Psoas muscle (tissue), 8 donors: ENCODE results near the gene G6PC2. TPM values are rescaled to one million over a fixed set of nuclear protein-coding genes. Genes with fewer than 3 reads are reported as not detected.

Experiments
- ATAC-seq, 4 donors: fragments of 200-7000 bp; cut with Tn5 transposase; one replicate each; pipeline ENCODE4 v1.9.1; 2020; ENCODE audit warnings: moderate library complexity in 3 of 4, mild to moderate bottlenecking in 2 of 4
- DNase-seq, 2 donors: peaks; one replicate each; pipeline ENCODE4 v3.0.0-alpha.2; 2020
- H3K27ac ChIP-seq: fragments of 200-600 bp; one replicate; pipeline ENCODE4 v1.8.0; 2022
- H3K27me3 ChIP-seq, 3 donors: fragments of 200-600 bp in 1 of 3; one replicate each; pipeline versions ENCODE4 v1.6.1 to v1.8.0; 2013 to 2022; ENCODE audit warnings: low read length in 2 of 3, mild to moderate bottlenecking in 2 of 3, moderate library complexity in 1 of 3; ENCODE audit not compliant: insufficient read depth in 3 of 3
- H3K36me3 ChIP-seq, 2 donors: fragments of 200-600 bp in 1 of 2; one replicate each; pipeline versions ENCODE4 v1.6.1 to v1.8.0; 2013 to 2022; ENCODE audit warnings: low read depth in 1 of 2, mild to moderate bottlenecking in 1 of 2, moderate library complexity in 1 of 2; ENCODE audit not compliant: insufficient read depth in 1 of 2
- H3K4me1 ChIP-seq: fragments of 200-600 bp; one replicate; pipeline ENCODE4 v1.8.0; 2022
- H3K4me3 ChIP-seq: fragments of 200-600 bp; one replicate; pipeline ENCODE4 v1.8.0; 2022; ENCODE audit warnings: mild to moderate bottlenecking
- H3K9me3 ChIP-seq: fragments of 200-600 bp; one replicate; pipeline ENCODE4 v1.8.0; 2022
- CTCF ChIP-seq: fragments of 200-600 bp; IDR thresholded peaks from one replicate; pipeline ENCODE4 v1.8.0; 2022; ENCODE audit warnings: antibody characterized with exemption
- WGBS, 3 donors: extraction: QIAGEN DNeasy Blood & Tissue Kit; methylation state at CpG; one replicate each; pipeline versions ENCODE4 v1.1.6 to v1.1.7; 2013; 5-methylcytosine and 5-hydroxymethylcytosine counted together
- intact Hi-C, 2 donors: fragments of 100-400 bp; cut with DNase I; formaldehyde crosslinking; loops; one replicate each; pipeline versions ENCODE4 v1.11.0 to v1.14.2; 2022
- long read RNA-seq, 2 donors: library from polyadenylated mRNA; unstranded; transcript quantifications; one replicate each; pipeline ENCODE4 v2.0.0, GENCODE V29; 2021
- polyA plus RNA-seq, 3 donors: library from polyadenylated mRNA; stranded (reverse); fragments of 200-250 nt; gene quantifications; one replicate each; pipeline ENCODE4 v1.2.3, GENCODE V29; 2013
- total RNA-seq, 4 donors: library from RNA; stranded (reverse); fragmentation: NEBNext Ultra II Directional in 2 of 4; extraction: Animal tissue kit (Norgen Biotek cat#: 25700) in 2 of 4; gene quantifications; one replicate each; pipeline versions ENCODE4 v1.2.1 to v1.2.4, GENCODE V29; 2021 to 2023
- donor health status: healthy with polysubstance abuse.
- donor health status: DM: no; HTN: no; CAD: no; lungs with moderate emphysema.
- donor health status: Bipolar disorder and iron deficiency.
- donor health status: healthy.
- donor health status: DM: yes; HTN: yes; CAD: no.
- donor health status: DM: no; HTN: no; CAD: no.
- donor health status: DM: no; HTN: no; CAD: no.
- donor health status: DM: yes; HTN: yes; CAD: no.

The G6PC2 gene
- not detected for total RNA-seq
- under 1 TPM in 1 of 3 donors, not detected in 2; 0.05 TPM for polyA plus RNA-seq
- long read RNA-seq, donor 1, result 0 reads
- long read RNA-seq, donor 2, result 0 reads

DNA sequence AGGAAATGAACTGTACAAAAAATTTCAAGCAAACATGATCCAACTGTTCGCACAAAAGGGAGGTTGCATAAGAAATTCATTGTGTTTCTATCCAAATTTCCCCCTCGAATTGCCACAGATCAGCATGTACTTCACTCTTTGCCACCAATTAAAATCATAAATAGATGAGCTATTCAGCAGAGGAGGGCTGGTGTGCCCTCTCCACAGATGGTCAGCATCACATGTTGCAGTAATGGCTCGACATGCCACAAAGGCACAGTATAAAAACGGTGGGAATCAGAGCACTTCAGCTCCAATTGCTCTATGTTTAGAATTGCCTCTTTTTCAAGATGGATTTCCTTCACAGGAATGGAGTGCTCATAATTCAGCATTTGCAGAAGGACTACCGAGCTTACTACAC is at the start of gene G6PC2:
Gene G6PC2 (plus strand): TSS at position 289 of the 400 bp plus-strand sequence. CDS start 41 bp downstream, at position 330.
- DNase-seq (no peak), ATAC-seq (no peak)
- no peaks in the 10 kb centered on the region for H3K27me3 ChIP-seq
- WGBS, 3 donors, result 41 to 52% (median 51%) methylated on average over 5 of the region's 5 CpGs
- no peak within 1 kb of the TSS for H3K4me3 ChIP-seq
- H3K4me1 ChIP-seq, result no peaks in the 10 kb centered on the region
- H3K9me3 ChIP-seq, result no peaks in the 10 kb centered on the region
- intact Hi-C loops, result no loop called here
- no peak for TF ChIP-seq CTCF
- no peaks in the 10 kb centered on the region for H3K36me3 ChIP-seq
- no peak within 1 kb of the TSS for H3K27ac ChIP-seq

GRCh38 chr2:168851674-168852320 is 49.3 kb upstream of the G6PC2 start:
- Histone ChIP-seq H3K4me3 (no peak overlapping the region), H3K4me1 (peaks cover 16% of the 10 kb centered on the region), H3K36me3 (no peaks in the 10 kb centered on the region), H3K9me3 (no peaks in the 10 kb centered on the region), H3K27me3 (no peaks in the 10 kb centered on the region), H3K27ac (no peak overlapping the region)
- no peak for TF ChIP-seq CTCF
- 69 to 82% (median 70%) methylated on average over 5 of the region's 5 CpGs for WGBS, 3 donors
- ATAC-seq (peak in 3 of 4 donors; percentile 46 to 51 (median 48)), DNase-seq (peak in 1 of 2 donors; percentile 26)
- intact Hi-C loops, result no loop called here

DNA sequence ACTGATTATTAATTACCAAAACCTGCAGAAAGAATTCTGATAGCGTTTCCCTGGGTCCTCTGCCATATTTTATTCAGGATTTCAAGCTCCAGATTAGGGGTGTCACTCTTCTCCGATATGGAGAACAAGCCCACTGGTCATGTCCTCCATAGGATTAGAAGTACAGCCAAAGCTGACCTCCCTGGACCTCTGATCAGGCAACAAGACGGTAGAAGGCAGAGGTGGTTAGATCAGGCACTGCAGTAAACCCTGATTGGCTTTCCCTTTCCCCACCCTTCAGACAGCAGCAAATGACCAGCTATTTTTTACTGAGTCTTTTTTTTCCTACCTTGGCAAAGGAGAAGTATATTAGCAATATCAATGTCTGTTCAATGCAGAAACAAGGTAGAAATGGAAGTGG is 48.6 kb upstream of the G6PC2 start:
- no peaks in the 10 kb centered on the region for H3K36me3 ChIP-seq
- intact Hi-C loops, result no loop called here

DNA sequence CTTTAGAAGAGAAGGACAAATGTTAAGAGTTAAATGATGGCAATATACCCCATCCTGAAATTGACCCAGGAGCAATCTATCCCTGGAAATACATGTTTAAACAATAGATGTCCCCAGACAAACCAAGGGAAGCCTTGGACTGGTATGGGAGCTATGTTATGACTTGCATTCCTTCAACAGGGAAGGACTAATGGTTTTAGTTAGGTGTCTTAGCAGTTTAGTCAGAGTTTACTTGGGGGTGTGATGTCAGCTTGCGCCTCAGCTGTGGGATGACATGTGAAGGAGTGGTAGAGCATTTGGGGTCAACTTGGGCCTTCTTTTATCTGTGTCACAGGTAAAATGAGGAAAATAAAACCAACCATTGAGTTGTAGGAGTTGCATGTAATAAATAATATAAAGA is 47.6 kb upstream of the G6PC2 start:
- H3K36me3 ChIP-seq, result no peaks in the 10 kb centered on the region
- ATAC-seq (no peak), DNase-seq (no peak)
- H3K4me3 ChIP-seq, result no peak overlapping the region
- 97 to 100% (median 97%) methylated on average over 1 of the region's 1 CpG for WGBS, 3 donors
- no peak for TF ChIP-seq CTCF
- no peaks in the 10 kb centered on the region for H3K9me3 ChIP-seq
- intact Hi-C loops, result no loop called here
- H3K27ac ChIP-seq, result no peak overlapping the region
- peaks cover 14% of the 10 kb centered on the region for H3K4me1 ChIP-seq
- H3K27me3 ChIP-seq, result no peaks in the 10 kb centered on the region

More for the DNA sequence above, 48.6 kb upstream of the G6PC2 start:
- Histone ChIP-seq H3K27ac (no peak overlapping the region), H3K9me3 (no peaks in the 10 kb centered on the region), H3K27me3 (no peaks in the 10 kb centered on the region), H3K4me1 (peaks cover 16% of the 10 kb centered on the region), H3K4me3 (no peak overlapping the region)
- DNase-seq (no peak), ATAC-seq (no peak)
- no peak for TF ChIP-seq CTCF
- WGBS, 3 donors, result 32 to 69% (median 53%) methylated on average over 3 of the region's 3 CpGs

DNA sequence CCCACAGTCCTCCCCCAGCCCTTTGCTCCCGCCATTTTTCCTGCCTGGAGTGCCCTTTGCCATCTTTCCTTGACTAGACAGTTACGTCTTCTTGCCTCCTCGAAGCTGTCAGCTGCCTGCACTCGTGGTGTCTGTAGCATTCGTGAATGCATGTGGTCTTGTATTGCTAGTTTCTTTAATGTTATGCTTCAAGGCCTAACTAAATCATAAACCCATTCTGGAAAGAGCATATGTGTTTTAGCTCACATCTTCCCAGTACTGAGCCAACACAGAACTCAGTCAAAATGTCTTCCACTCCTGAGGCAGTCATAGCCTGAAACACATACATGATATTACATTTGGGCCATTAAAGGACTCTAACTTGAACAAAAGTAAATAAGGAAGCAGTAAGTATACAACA is 46.4 kb upstream of the G6PC2 start:
- TF ChIP-seq CTCF, result no peak
- H3K4me3 ChIP-seq, result no peak overlapping the region
- ATAC-seq (no peak), DNase-seq (no peak)
- peaks cover 4% of the 10 kb centered on the region for H3K4me1 ChIP-seq
- H3K9me3 ChIP-seq, result no peaks in the 10 kb centered on the region
- no peak overlapping the region for H3K27ac ChIP-seq
- 96 to 99% (median 98%) methylated on average over 5 of the region's 5 CpGs for WGBS, 3 donors
- H3K36me3 ChIP-seq, result no peaks in the 10 kb centered on the region
- no peaks in the 10 kb centered on the region for H3K27me3 ChIP-seq
- intact Hi-C loops, result no loop called here
